Gastrocnemius medialis (tissue), 4 donors: ENCODE measurements around the gene SLC38A8.

Source experiments
- CTCF ChIP-seq, 5 experiments: fragments of 450-650 bp in 3 of 5; fragments of 200-600 bp in 2 of 5; sonication (generic) in 2 of 5; IDR thresholded peaks in 4 of 5; conservative IDR thresholded peaks in 1 of 5; 1 replicate in 4 of 5; 2 replicates in 1 of 5; pipeline ENCODE4 v1.5.1; 2016 to 2019; ENCODE audit warnings: antibody characterized with exemption in 5 of 5, mild to moderate bottlenecking in 3 of 5, moderate library complexity in 3 of 5
- POLR2A ChIP-seq, 2 donors: fragments of 450-650 bp; IDR thresholded peaks; one replicate each; pipeline ENCODE4 v1.6.1; 2017; ENCODE audit warnings: antibody characterized with exemption in 2 of 2, mild to moderate bottlenecking in 2 of 2, moderate library complexity in 2 of 2

- TF ChIP-seq POLR2A (IDR thresholded peaks at IDR 0.05) = no peak
- TF ChIP-seq CTCF (IDR thresholded peaks at IDR 0.05 in 4 of 5, conservative IDR thresholded peaks at IDR 0.05 in 1 of 5) = no peak
These were observed 35.1 kb downstream of the SLC38A8 start for GRCh38 chr16:84007520-84007919.
